Measurements from ENCODE around the gene PLXNB2.

The PLXNB2 gene

DNA sequence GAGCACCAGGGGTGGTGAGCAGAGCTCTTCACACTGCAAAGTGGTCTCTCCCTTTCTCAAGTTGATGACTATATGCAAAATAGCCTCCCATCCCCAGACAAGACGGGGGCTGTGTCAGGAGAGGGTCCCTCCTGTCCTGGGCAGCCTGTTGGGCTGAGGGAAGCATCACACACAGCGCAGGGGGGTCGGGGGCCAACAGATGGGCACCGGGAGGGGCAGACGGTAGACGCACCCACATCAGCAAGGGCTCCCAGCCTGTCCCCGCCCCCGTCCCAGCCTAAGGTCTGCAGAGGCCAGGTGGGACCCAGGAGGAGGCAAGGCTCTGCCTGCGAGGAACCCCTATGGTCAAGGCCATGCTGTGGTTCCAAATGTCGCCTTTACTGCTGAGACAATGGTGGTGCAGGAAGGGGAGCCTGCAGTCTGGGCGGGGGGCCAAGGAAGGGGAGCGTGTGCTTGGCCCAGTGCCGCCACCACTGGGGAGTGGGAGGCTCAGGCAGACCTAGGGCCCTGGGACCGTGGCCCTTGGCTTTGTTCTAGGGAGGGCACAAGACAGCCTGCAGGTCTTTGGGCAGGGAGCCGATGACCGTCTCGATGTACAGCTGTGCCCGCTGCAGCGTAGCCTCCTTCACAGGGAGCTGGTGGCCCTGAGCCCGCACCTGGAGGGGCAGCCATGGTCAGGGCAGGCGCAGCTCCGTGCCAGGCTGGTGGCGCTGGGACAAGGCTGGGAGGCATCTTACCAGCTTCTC is 4.3 kb upstream of the PLXNB2 start:
- Histone ChIP-seq H3K27ac (ENCODE audit: insufficient read depth, low read depth, low read length, poor library complexity, severe bottlenecking) (no peak overlapping the region), H3K4me3 (ENCODE audit: insufficient read depth, low read depth, low read length) (no peak overlapping the region), H3K9me3 (ENCODE audit: control insufficient read depth, low read length) (no peaks in the 10 kb centered on the region), H3K4me1 (ENCODE audit: control insufficient read depth, insufficient read depth, low read length) (peaks cover 16% of the 10 kb centered on the region), H3K27me3 (ENCODE audit: control insufficient read depth, insufficient read depth, low read length, poor library complexity, severe bottlenecking) (no peaks in the 10 kb centered on the region), H3K36me3 (ENCODE audit: control insufficient read depth, insufficient read depth, low read length) (no peaks in the 10 kb centered on the region)
- 92 to 93% methylated on average over 23 of the region's 23 CpGs for WGBS, 2 experiments

GRCh38 chr22:50310949-50311444 is 3.6 kb upstream of the PLXNB2 start:
- H3K4me3 ChIP-seq (ENCODE audit: insufficient read depth, low read depth, low read length), result no peak overlapping the region
- H3K36me3 ChIP-seq (ENCODE audit: control insufficient read depth, insufficient read depth, low read length), result no peaks in the 10 kb centered on the region
- H3K27ac ChIP-seq (ENCODE audit: insufficient read depth, low read depth, low read length, poor library complexity, severe bottlenecking), result no peak overlapping the region
- no peaks in the 10 kb centered on the region for H3K9me3 ChIP-seq (ENCODE audit: control insufficient read depth, low read length)
- no peaks in the 10 kb centered on the region for H3K27me3 ChIP-seq (ENCODE audit: control insufficient read depth, insufficient read depth, low read length, poor library complexity, severe bottlenecking)
- H3K4me1 ChIP-seq (ENCODE audit: control insufficient read depth, insufficient read depth, low read length), result peaks cover 16% of the 10 kb centered on the region
- WGBS, 2 experiments, result 92 to 94% methylated on average over 16 of the region's 16 CpGs

GRCh38 chr22:50310031-50310722 is 2.7 kb upstream of the PLXNB2 start:
- no peaks in the 10 kb centered on the region for H3K27me3 ChIP-seq (ENCODE audit: control insufficient read depth, insufficient read depth, low read length, poor library complexity, severe bottlenecking)
- H3K4me1 ChIP-seq (ENCODE audit: control insufficient read depth, insufficient read depth, low read length), result peaks cover 23% of the 10 kb centered on the region
- H3K4me3 ChIP-seq (ENCODE audit: insufficient read depth, low read depth, low read length), result no peak overlapping the region
- no peaks in the 10 kb centered on the region for H3K36me3 ChIP-seq (ENCODE audit: control insufficient read depth, insufficient read depth, low read length)
- H3K27ac ChIP-seq (ENCODE audit: insufficient read depth, low read depth, low read length, poor library complexity, severe bottlenecking), result no peak overlapping the region
- H3K9me3 ChIP-seq (ENCODE audit: control insufficient read depth, low read length), result no peaks in the 10 kb centered on the region
- 85 to 89% methylated on average over 20 of the region's 21 CpGs for WGBS, 2 experiments

DNA sequence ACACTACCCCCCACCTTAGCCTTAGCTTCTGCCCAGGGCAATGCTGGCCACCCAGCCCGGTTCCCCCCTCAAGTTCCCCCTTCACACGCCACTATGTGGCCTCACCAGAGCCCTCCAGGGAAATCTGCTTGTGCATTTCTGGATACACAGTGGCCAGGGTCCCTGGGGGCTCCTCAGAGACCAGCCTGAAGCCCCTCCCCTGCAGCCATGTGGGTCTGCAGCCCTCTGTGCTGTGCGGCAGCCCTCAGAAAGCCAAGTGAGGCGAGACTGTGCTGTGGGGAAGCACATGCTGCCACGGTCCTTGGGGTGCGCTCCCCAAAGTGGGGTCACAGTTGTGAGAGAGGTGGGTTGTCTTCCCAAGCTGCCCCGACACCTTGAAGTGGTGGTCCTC is 2.1 kb upstream of the PLXNB2 start:
- Histone ChIP-seq H3K36me3 (ENCODE audit: control insufficient read depth, insufficient read depth, low read length) (no peaks in the 10 kb centered on the region), H3K4me3 (ENCODE audit: insufficient read depth, low read depth, low read length) (no peak overlapping the region), H3K4me1 (ENCODE audit: control insufficient read depth, insufficient read depth, low read length) (peaks cover 28% of the 10 kb centered on the region), H3K9me3 (ENCODE audit: control insufficient read depth, low read length) (no peaks in the 10 kb centered on the region), H3K27ac (ENCODE audit: insufficient read depth, low read depth, low read length, poor library complexity, severe bottlenecking) (no peak overlapping the region), H3K27me3 (ENCODE audit: control insufficient read depth, insufficient read depth, low read length, poor library complexity, severe bottlenecking) (no peaks in the 10 kb centered on the region)
- WGBS, 2 experiments, result 77 to 78% methylated on average over 7 of the region's 7 CpGs

GRCh38 chr22:50308986-50309600 is 1.6 kb upstream of the PLXNB2 start:
- no peaks in the 10 kb centered on the region for H3K36me3 ChIP-seq (ENCODE audit: control insufficient read depth, insufficient read depth, low read length)
- H3K4me3 ChIP-seq (ENCODE audit: insufficient read depth, low read depth, low read length), result no peak overlapping the region
- 81 to 85% methylated on average over 9 of the region's 9 CpGs for WGBS, 2 experiments
- H3K27me3 ChIP-seq (ENCODE audit: control insufficient read depth, insufficient read depth, low read length, poor library complexity, severe bottlenecking), result no peaks in the 10 kb centered on the region
- no peaks in the 10 kb centered on the region for H3K9me3 ChIP-seq (ENCODE audit: control insufficient read depth, low read length)
- peaks cover 32% of the 10 kb centered on the region for H3K4me1 ChIP-seq (ENCODE audit: control insufficient read depth, insufficient read depth, low read length)
- H3K27ac ChIP-seq (ENCODE audit: insufficient read depth, low read depth, low read length, poor library complexity, severe bottlenecking), result peak overlapping the region; percentile 77

GRCh38 chr22:50308597-50308935 is 1.1 kb upstream of the PLXNB2 start:
- Histone ChIP-seq H3K36me3 (ENCODE audit: control insufficient read depth, insufficient read depth, low read length) (no peaks in the 10 kb centered on the region), H3K27me3 (ENCODE audit: control insufficient read depth, insufficient read depth, low read length, poor library complexity, severe bottlenecking) (no peaks in the 10 kb centered on the region), H3K4me3 (ENCODE audit: insufficient read depth, low read depth, low read length) (no peak overlapping the region), H3K4me1 (ENCODE audit: control insufficient read depth, insufficient read depth, low read length) (peaks cover 38% of the 10 kb centered on the region), H3K9me3 (ENCODE audit: control insufficient read depth, low read length) (no peaks in the 10 kb centered on the region), H3K27ac (ENCODE audit: insufficient read depth, low read depth, low read length, poor library complexity, severe bottlenecking) (peak overlapping the region; percentile 77)
- 56 to 61% methylated on average over 7 of the region's 7 CpGs for WGBS, 2 experiments

DNA sequence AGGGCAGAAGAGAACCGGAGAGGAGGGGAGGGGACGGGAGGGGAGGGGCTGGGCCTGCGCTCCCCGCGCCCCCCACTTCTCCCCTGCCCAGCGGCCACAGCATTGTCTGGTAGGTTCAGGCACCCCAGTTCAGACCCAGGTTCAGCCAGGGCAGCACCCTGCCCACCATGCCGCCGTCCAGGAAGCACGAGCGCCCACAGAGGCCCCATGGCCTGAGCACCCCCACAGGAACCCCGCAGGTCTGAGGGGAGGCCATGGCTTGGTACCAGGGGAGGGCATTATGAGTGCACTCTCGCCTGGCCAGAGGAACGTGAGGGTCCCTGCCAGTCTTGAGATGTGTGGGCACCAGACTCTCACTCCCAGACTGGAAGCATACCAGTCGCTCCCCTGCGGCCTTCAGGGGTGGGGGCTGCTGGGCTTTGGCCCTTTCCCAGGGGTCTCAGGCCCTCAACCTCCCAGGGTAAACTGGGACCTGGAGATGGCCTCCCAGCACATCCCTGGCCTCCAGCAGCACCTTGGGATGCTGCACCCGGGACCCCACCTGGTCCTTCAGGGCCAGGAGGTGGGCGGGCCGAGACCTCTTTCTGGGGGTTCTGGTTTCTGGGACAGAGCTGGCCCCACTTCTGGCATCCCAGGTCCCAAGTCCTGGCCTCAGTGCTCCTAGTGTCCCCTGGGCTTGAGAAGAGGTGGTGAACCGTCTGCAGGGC is 597 bp upstream of the PLXNB2 start:
- 84 to 85% methylated on average over 19 of the region's 19 CpGs for WGBS, 2 experiments
- Histone ChIP-seq H3K4me3 (ENCODE audit: insufficient read depth, low read depth, low read length) (no peak overlapping the region), H3K9me3 (ENCODE audit: control insufficient read depth, low read length) (no peaks in the 10 kb centered on the region), H3K27me3 (ENCODE audit: control insufficient read depth, insufficient read depth, low read length, poor library complexity, severe bottlenecking) (no peaks in the 10 kb centered on the region), H3K36me3 (ENCODE audit: control insufficient read depth, insufficient read depth, low read length) (no peaks in the 10 kb centered on the region), H3K27ac (ENCODE audit: insufficient read depth, low read depth, low read length, poor library complexity, severe bottlenecking) (peak overlapping the region; percentile 77), H3K4me1 (ENCODE audit: control insufficient read depth, insufficient read depth, low read length) (peaks cover 41% of the 10 kb centered on the region)

GRCh38 chr22:50305923-50306566 is 1.4 kb downstream of the PLXNB2 start:
- Histone ChIP-seq H3K27ac (ENCODE audit: insufficient read depth, low read depth, low read length, poor library complexity, severe bottlenecking) (no peak overlapping the region), H3K27me3 (ENCODE audit: control insufficient read depth, insufficient read depth, low read length, poor library complexity, severe bottlenecking) (no peaks in the 10 kb centered on the region), H3K4me1 (ENCODE audit: control insufficient read depth, insufficient read depth, low read length) (peaks cover 41% of the 10 kb centered on the region), H3K36me3 (ENCODE audit: control insufficient read depth, insufficient read depth, low read length) (no peaks in the 10 kb centered on the region), H3K9me3 (ENCODE audit: control insufficient read depth, low read length) (no peaks in the 10 kb centered on the region), H3K4me3 (ENCODE audit: insufficient read depth, low read depth, low read length) (peak overlapping the region; percentile 91)
- WGBS, 2 experiments, result 22% methylated on average over 21 of the region's 21 CpGs

DNA sequence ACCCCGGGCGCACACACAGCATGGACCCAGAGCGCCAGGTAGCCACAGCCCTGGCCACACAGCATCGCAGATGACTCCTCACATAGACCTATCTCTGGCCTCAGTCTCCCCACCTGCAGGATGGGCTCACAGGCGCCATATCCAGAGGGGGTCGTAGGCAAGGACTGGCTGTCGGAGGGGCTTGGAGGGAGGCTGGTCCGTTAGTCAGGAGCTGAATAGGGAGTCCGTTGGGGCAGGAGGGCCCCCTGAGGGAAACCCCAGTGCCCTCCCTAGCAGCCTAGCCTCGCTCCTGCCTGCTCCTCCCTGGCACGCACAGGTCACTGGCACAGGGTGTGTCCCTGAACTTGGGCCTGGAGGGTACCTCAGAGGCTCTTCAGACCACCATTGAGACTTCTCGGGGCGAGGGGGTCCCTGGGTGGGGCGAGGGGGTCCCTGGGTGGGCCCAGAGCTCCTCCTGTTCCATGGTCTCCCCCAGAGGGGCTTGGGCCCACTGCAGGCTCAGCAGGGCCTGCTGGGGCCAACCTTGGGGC is 2.0 kb downstream of the PLXNB2 start:
- Histone ChIP-seq H3K36me3 (ENCODE audit: control insufficient read depth, insufficient read depth, low read length) (no peaks in the 10 kb centered on the region), H3K4me1 (ENCODE audit: control insufficient read depth, insufficient read depth, low read length) (peaks cover 46% of the 10 kb centered on the region), H3K27me3 (ENCODE audit: control insufficient read depth, insufficient read depth, low read length, poor library complexity, severe bottlenecking) (no peaks in the 10 kb centered on the region), H3K9me3 (ENCODE audit: control insufficient read depth, low read length) (no peaks in the 10 kb centered on the region), H3K4me3 (ENCODE audit: insufficient read depth, low read depth, low read length) (peak overlapping the region; percentile 91), H3K27ac (ENCODE audit: insufficient read depth, low read depth, low read length, poor library complexity, severe bottlenecking) (no peak overlapping the region)
- 84 to 86% methylated on average over 14 of the region's 14 CpGs for WGBS, 2 experiments
